Activated naive CD4-positive, alpha-beta T cell treated with anti-CD3 and anti-CD28 coated beads for 36 hours (primary cell): Measurements from ENCODE around the gene MAML3. TPM values are rescaled to one million over a fixed set of nuclear protein-coding genes. Genes with fewer than 3 reads are reported as not detected.

Source experiments
- CTCF ChIA-PET: fragments of 350-600 bp; sonication (Branson Sonifier 250); formaldehyde crosslinking; loops from one replicate; lab custom pipeline; 2021; ENCODE audit warnings: antibody characterized with exemption; lab: Charles Lee
- DNase-seq: peaks from one replicate; pipeline ENCODE4 v3.0.0-alpha.2; 2020
- H3K27ac Mint-ChIP-seq: one replicate; pipeline ENCODE4 v1.8.0; 2021; ENCODE audit warnings: mild to moderate bottlenecking, mixed read lengths
- H3K27me3 Mint-ChIP-seq: one replicate; pipeline ENCODE4 v1.8.0; 2021; ENCODE audit warnings: low read depth, mixed read lengths
- H3K36me3 Mint-ChIP-seq: one replicate; pipeline ENCODE4 v1.8.0; 2021; ENCODE audit warnings: low read depth, mixed read lengths
- H3K4me1 Mint-ChIP-seq: one replicate; pipeline ENCODE4 v1.8.0; 2021; ENCODE audit warnings: low read depth, mixed read lengths
- H3K4me3 Mint-ChIP-seq: one replicate; pipeline ENCODE4 v1.8.0; 2021; ENCODE audit warnings: mild to moderate bottlenecking, moderate library complexity, mixed read lengths
- H3K9me3 Mint-ChIP-seq: one replicate; pipeline ENCODE4 v1.8.0; 2021; ENCODE audit warnings: mixed read lengths
- intact Hi-C: fragments of 100-400 bp; cut with micrococcal nuclease; formaldehyde crosslinking; loops from one replicate; pipeline ENCODE4 v1.15.1; 2023
- total RNA-seq, 2 experiments: library from RNA; stranded (reverse); gene quantifications; one replicate each; pipeline ENCODE4 v1.2.3, GENCODE V29; 2021

MAML3 gene
- total RNA-seq, 2 experiments from 2014 or later, result 0.52 to 0.76 TPM

DNA sequence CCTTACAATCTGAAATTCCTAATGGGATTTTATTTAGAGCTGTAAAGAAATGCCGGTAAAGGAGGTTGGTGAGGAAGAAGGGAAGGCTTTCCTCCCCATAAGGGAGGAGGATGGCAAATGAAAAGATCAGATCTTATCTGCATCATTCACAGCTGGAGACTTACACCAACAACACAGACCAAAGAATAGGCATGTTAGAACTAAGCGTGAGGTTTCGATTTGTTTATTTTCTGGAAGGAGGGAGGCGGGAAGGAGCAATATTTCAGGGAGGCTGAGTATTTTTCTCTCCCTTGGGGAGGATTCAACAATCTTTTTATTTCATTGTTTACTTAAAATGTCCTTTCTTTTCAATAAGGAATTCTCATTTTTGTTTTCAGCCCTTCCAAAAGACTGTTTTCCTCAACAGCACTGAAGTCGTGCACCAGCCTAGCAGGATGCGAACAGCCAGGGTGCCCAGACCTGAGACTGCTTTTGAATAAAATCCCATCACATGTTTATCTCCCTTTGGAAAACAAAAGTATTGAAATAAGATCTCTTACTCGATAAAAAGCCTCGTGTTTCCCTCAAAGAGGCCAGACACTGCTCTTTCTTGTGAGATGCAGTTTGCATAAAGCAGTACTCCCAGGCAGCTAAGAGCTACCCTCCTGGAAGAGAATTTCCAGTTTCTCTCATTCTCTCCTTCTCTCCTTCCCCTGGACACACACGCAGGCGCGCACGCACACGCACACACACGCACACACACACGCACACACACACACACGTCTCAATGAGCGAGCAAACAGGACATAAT, 252.3 kb downstream of the MAML3 start:
- peaks cover 14% of the 10 kb centered on the region for H3K4me1 Mint-ChIP-seq
- H3K4me3 Mint-ChIP-seq, result no peak overlapping the region
- no peak overlapping the region for H3K27ac Mint-ChIP-seq
- intact Hi-C loops, result loop anchor here (1.0 to 5.0 kb wide), 4 partner anchors 42 to 243 kb away; no protein-coding TSS in a partner anchor
- CTCF ChIA-PET, result no interaction called here
- no peak for DNase-seq
- H3K27me3 Mint-ChIP-seq, result peaks cover 2% of the 10 kb centered on the region
- no peaks in the 10 kb centered on the region for H3K9me3 Mint-ChIP-seq
- H3K36me3 Mint-ChIP-seq, result peaks cover 3% of the 10 kb centered on the region

- peaks cover 3% of the 10 kb centered on the region for H3K36me3 Mint-ChIP-seq
- H3K9me3 Mint-ChIP-seq, result no peaks in the 10 kb centered on the region
- no peak overlapping the region for H3K4me3 Mint-ChIP-seq
- H3K4me1 Mint-ChIP-seq, result peaks cover 14% of the 10 kb centered on the region
- H3K27ac Mint-ChIP-seq, result no peak overlapping the region
- H3K27me3 Mint-ChIP-seq, result peaks cover 2% of the 10 kb centered on the region
- CTCF ChIA-PET, result interaction anchor here (0.7 kb wide), 1 partner anchor 167 kb away, joined by 3 read pairs; no protein-coding TSS in a partner anchor
- DNase-seq, result peak; percentile 26
- intact Hi-C loops, result loop anchor here (1.0 to 5.0 kb wide), 5 partner anchors 42 to 242 kb away; no protein-coding TSS in a partner anchor
Measured at GRCh38 chr4:139900964-139901376, 253.0 kb downstream of the MAML3 start.

- peaks cover 14% of the 10 kb centered on the region for H3K4me1 Mint-ChIP-seq
- no peak overlapping the region for H3K4me3 Mint-ChIP-seq
- peaks cover 2% of the 10 kb centered on the region for H3K27me3 Mint-ChIP-seq
- no peak overlapping the region for H3K27ac Mint-ChIP-seq
- no peaks in the 10 kb centered on the region for H3K36me3 Mint-ChIP-seq
- no peak for DNase-seq
- no peaks in the 10 kb centered on the region for H3K9me3 Mint-ChIP-seq
- intact Hi-C loops, result loop anchor here (5.0 kb wide), 1 partner anchor 78 kb away; no protein-coding TSS in a partner anchor
- CTCF ChIA-PET, result no interaction called here
Measured at GRCh38 chr4:139899346-139899745, 254.6 kb downstream of the MAML3 start.

DNA sequence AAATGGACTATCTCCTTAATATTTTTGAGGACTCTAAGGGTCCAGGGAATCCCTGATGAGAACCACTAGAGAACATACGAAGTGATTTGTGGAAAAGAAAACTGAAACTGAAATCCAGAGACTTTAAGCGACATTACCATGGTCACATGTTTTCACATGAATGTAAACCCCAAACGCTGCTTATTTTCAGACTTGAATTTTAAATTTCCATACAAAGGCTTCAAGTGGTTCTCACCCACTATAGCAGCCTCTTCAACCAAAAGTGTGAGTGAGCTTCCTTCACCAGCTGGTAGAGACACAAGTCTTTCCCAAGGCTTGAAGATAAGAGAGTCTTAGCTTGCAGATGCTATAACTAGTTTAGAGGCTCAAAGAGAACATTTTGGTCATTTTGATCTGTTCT, 255.7 kb downstream of the MAML3 start:
- H3K36me3 Mint-ChIP-seq, result no peaks in the 10 kb centered on the region
- intact Hi-C loops, result loop anchor here (5.0 kb wide), 1 partner anchor 79 kb away; no protein-coding TSS in a partner anchor
- H3K9me3 Mint-ChIP-seq, result no peaks in the 10 kb centered on the region
- CTCF ChIA-PET, result no interaction called here
- DNase-seq, result no peak
- no peak overlapping the region for H3K4me3 Mint-ChIP-seq
- peaks cover 2% of the 10 kb centered on the region for H3K27me3 Mint-ChIP-seq
- peaks cover 14% of the 10 kb centered on the region for H3K4me1 Mint-ChIP-seq
- H3K27ac Mint-ChIP-seq, result no peak overlapping the region

GRCh38 chr4:139896091-139896604, 257.8 kb downstream of the MAML3 start:
- H3K27ac Mint-ChIP-seq, result no peak overlapping the region
- H3K9me3 Mint-ChIP-seq, result no peaks in the 10 kb centered on the region
- peaks cover 7% of the 10 kb centered on the region for H3K4me1 Mint-ChIP-seq
- H3K27me3 Mint-ChIP-seq, result no peaks in the 10 kb centered on the region
- intact Hi-C loops, result loop anchor here (5.0 kb wide), 1 partner anchor 81 kb away; no protein-coding TSS in a partner anchor
- no peak overlapping the region for H3K4me3 Mint-ChIP-seq
- no peak for DNase-seq
- H3K36me3 Mint-ChIP-seq, result no peaks in the 10 kb centered on the region
- CTCF ChIA-PET, result interaction anchor here (0.5 to 0.6 kb wide), 3 partner anchors 136 to 399 kb away, joined by 3 to 4 read pairs (median 3); no protein-coding TSS in a partner anchor

DNA sequence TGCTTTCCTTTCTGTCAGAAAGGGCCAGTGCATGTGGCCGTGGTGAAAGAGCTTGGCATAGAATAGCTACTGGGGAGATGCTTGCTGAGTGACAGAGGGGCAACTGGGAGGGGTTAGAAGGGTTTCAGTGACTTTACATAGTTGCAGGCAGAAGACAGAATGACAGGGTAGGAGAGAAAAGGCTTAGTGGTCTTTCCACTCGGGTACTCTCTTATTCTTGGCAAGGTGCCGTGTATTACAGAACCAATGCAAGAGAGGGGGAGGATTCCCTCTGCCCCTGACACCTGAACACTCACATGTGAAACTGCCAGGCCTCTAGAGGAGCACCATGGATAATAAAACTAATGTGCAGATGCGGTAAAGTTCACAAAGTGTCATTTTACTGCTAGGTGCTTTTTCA, 260.2 kb downstream of the MAML3 start:
- CTCF ChIA-PET, result no interaction called here
- H3K4me1 Mint-ChIP-seq, result peaks cover 4% of the 10 kb centered on the region
- no peaks in the 10 kb centered on the region for H3K27me3 Mint-ChIP-seq
- H3K36me3 Mint-ChIP-seq, result no peaks in the 10 kb centered on the region
- H3K27ac Mint-ChIP-seq, result no peak overlapping the region
- intact Hi-C loops, result no loop called here
- no peak for DNase-seq
- no peaks in the 10 kb centered on the region for H3K9me3 Mint-ChIP-seq
- no peak overlapping the region for H3K4me3 Mint-ChIP-seq

DNA sequence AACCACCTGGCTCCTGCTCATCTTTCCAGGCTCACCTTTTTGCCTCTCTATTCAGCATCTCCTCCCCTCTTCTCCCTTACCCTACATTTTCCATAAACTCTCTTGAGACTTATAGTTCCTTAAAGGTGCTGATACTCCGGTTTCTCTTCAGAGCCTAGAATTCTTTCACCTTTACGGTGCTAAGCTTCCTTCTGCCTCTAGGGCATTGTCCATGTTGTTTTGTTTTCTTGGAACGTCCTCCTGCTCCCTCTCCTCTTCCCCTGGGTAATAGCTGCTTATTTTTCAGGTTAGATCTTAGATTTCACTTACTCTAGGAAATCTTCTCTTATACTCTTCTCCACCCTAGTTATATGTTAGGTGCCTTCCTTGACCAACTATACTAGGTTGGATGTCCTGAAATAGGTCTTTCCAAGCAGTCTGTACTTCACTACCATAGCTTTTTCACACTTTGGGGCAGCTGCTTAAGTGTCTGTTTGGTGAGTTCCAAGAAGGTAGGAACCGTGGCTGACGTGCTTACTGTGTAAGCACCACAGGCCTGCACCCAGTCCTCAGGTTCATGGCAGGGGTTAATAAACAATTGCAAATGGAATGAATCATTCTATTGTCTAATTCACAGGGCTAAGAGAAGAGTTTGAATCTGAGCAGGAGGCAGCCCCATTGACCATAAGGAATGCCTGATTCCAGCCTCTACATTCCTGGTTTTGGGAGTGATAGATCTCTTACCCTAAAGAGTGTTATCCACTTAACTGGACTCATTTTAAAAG, 260.8 kb downstream of the MAML3 start:
- CTCF ChIA-PET, result no interaction called here
- no peak for DNase-seq
- Mint-ChIP-seq H3K4me3 (no peak overlapping the region), H3K27me3 (no peaks in the 10 kb centered on the region), H3K27ac (no peak overlapping the region), H3K4me1 (no peaks in the 10 kb centered on the region), H3K36me3 (no peaks in the 10 kb centered on the region), H3K9me3 (no peaks in the 10 kb centered on the region)
- intact Hi-C loops, result no loop called here

- CTCF ChIA-PET, result no interaction called here
- no peak for DNase-seq
- intact Hi-C loops, result no loop called here
- no peaks in the 10 kb centered on the region for H3K9me3 Mint-ChIP-seq
- no peaks in the 10 kb centered on the region for H3K36me3 Mint-ChIP-seq
- H3K4me1 Mint-ChIP-seq, result no peaks in the 10 kb centered on the region
- no peaks in the 10 kb centered on the region for H3K27me3 Mint-ChIP-seq
- H3K4me3 Mint-ChIP-seq, result no peak overlapping the region
- no peak overlapping the region for H3K27ac Mint-ChIP-seq
Measured at GRCh38 chr4:139890816-139891215, 263.2 kb downstream of the MAML3 start.

GRCh38 chr4:139889901-139890300, 264.1 kb downstream of the MAML3 start:
- CTCF ChIA-PET, result no interaction called here
- H3K27me3 Mint-ChIP-seq, result no peaks in the 10 kb centered on the region
- H3K9me3 Mint-ChIP-seq, result no peaks in the 10 kb centered on the region
- intact Hi-C loops, result no loop called here
- H3K4me1 Mint-ChIP-seq, result no peaks in the 10 kb centered on the region
- no peak overlapping the region for H3K4me3 Mint-ChIP-seq
- H3K27ac Mint-ChIP-seq, result no peak overlapping the region
- no peak for DNase-seq
- no peaks in the 10 kb centered on the region for H3K36me3 Mint-ChIP-seq

DNA sequence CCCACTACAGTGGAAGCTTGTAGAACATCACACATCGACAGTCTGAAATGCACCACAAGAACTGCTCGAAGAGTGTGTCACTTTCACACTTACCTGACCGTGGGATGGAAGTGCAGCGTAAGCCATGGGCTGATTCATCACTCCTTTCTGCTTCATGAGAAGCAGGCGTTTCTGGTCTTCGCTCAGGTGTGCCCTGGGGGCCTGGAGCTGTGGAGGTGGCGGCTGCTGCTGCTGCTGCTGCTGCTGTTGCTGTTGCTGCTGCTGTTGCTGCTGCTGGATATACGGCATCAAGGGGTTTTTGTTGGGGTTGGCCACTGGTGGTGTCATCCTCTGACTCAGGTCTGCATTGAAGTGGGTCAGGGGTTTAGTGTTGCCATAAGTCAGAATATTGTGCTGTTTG, 264.7 kb downstream of the MAML3 start:
- Mint-ChIP-seq H3K27ac (no peak overlapping the region), H3K36me3 (no peaks in the 10 kb centered on the region), H3K4me1 (no peaks in the 10 kb centered on the region), H3K9me3 (no peaks in the 10 kb centered on the region), H3K4me3 (no peak overlapping the region), H3K27me3 (no peaks in the 10 kb centered on the region)
- no peak for DNase-seq
- intact Hi-C loops, result no loop called here
- CTCF ChIA-PET, result interaction anchor here (1.3 kb wide), 1 partner anchor 283 kb away, joined by 3 read pairs; no protein-coding TSS in a partner anchor

DNA sequence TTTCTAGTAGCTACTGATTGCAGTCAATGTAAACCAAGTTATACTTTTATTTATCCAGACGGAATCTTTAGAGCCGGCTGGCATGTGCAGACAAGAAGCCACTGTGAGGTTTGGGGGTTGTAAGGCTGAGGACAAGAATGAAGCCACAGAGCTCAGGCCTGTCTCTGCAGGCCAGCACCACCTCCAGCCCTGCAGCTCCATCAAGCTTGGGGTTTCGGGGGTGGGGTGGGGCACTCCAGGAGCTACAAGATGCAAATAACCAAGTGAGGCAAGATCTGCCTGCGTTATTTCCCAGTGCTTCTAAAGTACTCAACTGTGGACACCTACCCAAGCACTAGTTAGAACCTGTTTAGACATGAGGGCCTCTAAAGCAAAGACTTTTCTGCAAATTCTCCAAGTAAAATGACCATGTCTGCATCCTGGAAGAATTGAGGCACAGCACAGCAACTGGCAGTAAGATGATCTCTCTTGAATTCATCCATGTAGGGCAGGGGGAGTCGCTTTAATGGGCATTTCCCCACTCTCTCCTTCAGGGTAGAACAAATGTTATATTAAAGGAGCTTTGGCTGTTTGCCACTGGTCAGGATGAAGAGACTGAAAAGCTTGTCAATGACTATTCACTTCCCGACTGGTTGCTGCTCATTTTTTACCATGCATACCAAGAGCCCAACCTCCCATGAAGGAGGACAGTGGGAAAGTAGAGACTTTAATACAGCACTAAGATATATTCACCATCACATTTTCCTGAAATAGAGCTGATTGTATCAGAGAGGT, 265.8 kb downstream of the MAML3 start:
- H3K27ac Mint-ChIP-seq, result no peak overlapping the region
- H3K4me1 Mint-ChIP-seq, result no peaks in the 10 kb centered on the region
- CTCF ChIA-PET, result interaction anchor here (0.5 to 1.3 kb wide), 3 partner anchors 125 to 282 kb away, joined by 3 read pairs; no protein-coding TSS in a partner anchor
- H3K9me3 Mint-ChIP-seq, result no peaks in the 10 kb centered on the region
- DNase-seq, result no peak
- intact Hi-C loops, result no loop called here
- H3K27me3 Mint-ChIP-seq, result no peaks in the 10 kb centered on the region
- no peak overlapping the region for H3K4me3 Mint-ChIP-seq
- no peaks in the 10 kb centered on the region for H3K36me3 Mint-ChIP-seq
